Gastroesophageal sphincter (tissue), 4 donors: ENCODE data around the gene FAAP20. TPM values are rescaled to one million over a fixed set of nuclear protein-coding genes. Genes with fewer than 3 reads are reported as not detected.
A peak's percentile ranks its signal among the peaks of the same experiment; 100 is the strongest.

Experiments
- ATAC-seq: fragments of 150-250 bp; one replicate; pipeline ENCODE4 v1.9.1; 2016; ENCODE audit warnings: mild to moderate bottlenecking, moderate library complexity
- H3K27ac ChIP-seq, 4 donors: fragments of 200-600 bp; sonication (generic) in 3 of 4; 1 replicate in 3 of 4; 2 replicates in 1 of 4; pipeline ENCODE4 v1.5.1; 2016 to 2019
- H3K27me3 ChIP-seq: fragments of 200-600 bp; sonication (generic); one replicate; pipeline ENCODE4 v1.5.1; 2019
- H3K36me3 ChIP-seq, 2 donors: fragments of 200-600 bp; sonication (generic); one replicate each; pipeline ENCODE4 v1.5.1; 2019; ENCODE audit warnings: control low read depth in 1 of 2
- H3K4me1 ChIP-seq, 3 donors: fragments of 200-600 bp; sonication (generic); 1 replicate in 2 of 3; 2 replicates in 1 of 3; pipeline ENCODE4 v1.5.1; 2016 to 2019; ENCODE audit warnings: control low read depth in 2 of 3
- H3K4me3 ChIP-seq, 2 donors: fragments of 200-600 bp; sonication (generic); one replicate each; pipeline ENCODE4 v1.5.1; 2019; ENCODE audit warnings: mild to moderate bottlenecking in 1 of 2, moderate library complexity in 1 of 2
- H3K9me3 ChIP-seq, 3 donors: fragments of 200-600 bp; sonication (generic); one replicate each; pipeline ENCODE4 v1.5.1; 2017 to 2019; ENCODE audit warnings: control low read depth in 2 of 3
- EP300 ChIP-seq: sonication (generic); formaldehyde crosslinking; IDR thresholded peaks from one replicate; pipeline ENCODE4 v1.6.1; 2017; ENCODE audit warnings: antibody characterized with exemption, mild to moderate bottlenecking
- POLR2A ChIP-seq, 2 donors: fragments of 450-650 bp; IDR thresholded peaks; one replicate each; pipeline ENCODE4 v1.6.1; 2017; ENCODE audit warnings: antibody characterized with exemption in 2 of 2, mild to moderate bottlenecking in 2 of 2, moderate library complexity in 1 of 2
- POLR2AphosphoS5 ChIP-seq: sonication (generic); formaldehyde crosslinking; IDR thresholded peaks from one replicate; pipeline ENCODE4 v1.6.1; 2017; ENCODE audit warnings: antibody characterized with exemption
- WGBS, 2 donors: methylation state at CpG; one replicate each; pipeline ENCODE4 v1.1.5; 2018; ENCODE audit warnings: low coverage in 1 of 2; 5-methylcytosine and 5-hydroxymethylcytosine counted together
- total RNA-seq, 4 donors: library from RNA; depleted of rRNA; stranded (reverse); fragments of >200 nt; gene quantifications; one replicate each; pipeline ENCODE4 v1.1.0, GENCODE V29; 2016
- TF ChIP-seq, protein P1 (sequence below), 4 experiments: fragments of 200-600 bp in 2 of 4; fragments of 450-650 bp in 2 of 4; sonication (generic) in 1 of 4; IDR thresholded peaks; one replicate each; pipeline ENCODE4 v1.5.1; 2017 to 2019; ENCODE audit warnings: antibody characterized with exemption in 4 of 4, mild to moderate bottlenecking in 2 of 4, moderate library complexity in 2 of 4

FAAP20 gene
- total RNA-seq, 4 donors from 2014 or later = 25.8 to 51.1 (median 43.3) TPM

DNA sequence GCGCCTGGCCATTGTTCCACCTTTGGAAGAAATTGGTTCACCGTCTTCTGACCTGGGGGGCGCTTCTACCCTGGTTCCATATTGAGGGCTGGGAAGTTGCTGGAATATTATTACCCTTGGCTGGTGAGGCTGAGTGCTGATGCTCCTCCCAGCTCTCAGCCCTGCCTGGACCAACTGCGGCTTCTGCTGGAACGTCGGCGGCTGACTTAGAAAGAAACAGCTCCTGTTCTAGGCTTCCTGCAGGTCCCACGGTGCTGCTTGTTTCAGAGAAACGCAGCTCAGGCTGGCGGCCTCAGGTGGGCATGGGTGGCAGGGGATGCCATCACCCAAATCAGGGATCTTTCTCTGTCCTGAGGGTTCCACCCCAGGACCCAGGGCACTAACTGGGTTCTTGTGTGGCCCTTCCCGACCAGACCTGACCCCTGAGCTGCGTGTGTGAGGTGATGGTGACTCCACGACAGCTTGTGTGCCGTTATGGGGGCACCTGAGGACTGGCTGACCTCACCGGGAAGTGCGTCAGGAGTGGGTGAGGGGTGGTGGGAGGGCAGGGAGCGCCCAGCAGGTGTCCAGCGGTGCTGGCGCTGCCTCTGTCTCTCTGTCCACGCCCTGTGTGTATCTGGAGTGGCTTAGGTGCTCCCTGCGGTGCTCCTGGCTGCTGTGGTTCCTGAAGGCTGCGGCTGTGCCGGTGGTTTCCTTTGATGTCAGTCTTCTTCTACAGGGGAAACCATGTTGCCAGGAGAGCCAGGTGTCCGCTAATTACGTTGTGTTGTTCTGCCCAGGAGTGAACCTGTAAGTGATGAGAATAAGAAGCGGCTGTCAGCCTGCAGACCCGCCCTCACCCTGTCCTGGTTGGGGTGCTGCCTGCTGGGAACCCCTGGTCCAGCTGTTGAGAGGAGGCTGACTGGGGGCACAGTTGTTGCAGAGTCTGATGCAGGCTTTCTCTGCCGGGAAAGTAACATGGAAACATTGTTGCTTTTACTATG is 42.4 kb upstream of the FAAP20 start:
- H3K36me3 ChIP-seq = peaks cover 0 to 9% of the 10 kb centered on the region in 2 donors
- no peaks in the 10 kb centered on the region for H3K9me3 ChIP-seq
- H3K27me3 ChIP-seq = no peaks in the 10 kb centered on the region
- peak overlapping the region in 1 of 2 donors; percentile 27 for H3K4me3 ChIP-seq
- H3K27ac ChIP-seq = peak overlapping the region in 3 of 4 donors; percentile 87 to 93 (median 93)
- WGBS, 2 donors = 20 to 46% methylated on average over 3 to 10 of the region's 28 CpGs
- TF ChIP-seq POLR2AphosphoS5 (no peak), EP300 (no peak), POLR2A (IDR thresholded peaks at IDR 0.05) (no peak)
- TF ChIP-seq, protein P1, sequence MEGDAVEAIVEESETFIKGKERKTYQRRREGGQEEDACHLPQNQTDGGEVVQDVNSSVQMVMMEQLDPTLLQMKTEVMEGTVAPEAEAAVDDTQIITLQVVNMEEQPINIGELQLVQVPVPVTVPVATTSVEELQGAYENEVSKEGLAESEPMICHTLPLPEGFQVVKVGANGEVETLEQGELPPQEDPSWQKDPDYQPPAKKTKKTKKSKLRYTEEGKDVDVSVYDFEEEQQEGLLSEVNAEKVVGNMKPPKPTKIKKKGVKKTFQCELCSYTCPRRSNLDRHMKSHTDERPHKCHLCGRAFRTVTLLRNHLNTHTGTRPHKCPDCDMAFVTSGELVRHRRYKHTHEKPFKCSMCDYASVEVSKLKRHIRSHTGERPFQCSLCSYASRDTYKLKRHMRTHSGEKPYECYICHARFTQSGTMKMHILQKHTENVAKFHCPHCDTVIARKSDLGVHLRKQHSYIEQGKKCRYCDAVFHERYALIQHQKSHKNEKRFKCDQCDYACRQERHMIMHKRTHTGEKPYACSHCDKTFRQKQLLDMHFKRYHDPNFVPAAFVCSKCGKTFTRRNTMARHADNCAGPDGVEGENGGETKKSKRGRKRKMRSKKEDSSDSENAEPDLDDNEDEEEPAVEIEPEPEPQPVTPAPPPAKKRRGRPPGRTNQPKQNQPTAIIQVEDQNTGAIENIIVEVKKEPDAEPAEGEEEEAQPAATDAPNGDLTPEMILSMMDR (IDR thresholded peaks at IDR 0.05) = no peak
- no peak for ATAC-seq
- peaks cover 15 to 100% (median 88%) of the 10 kb centered on the region in 3 donors for H3K4me1 ChIP-seq

DNA sequence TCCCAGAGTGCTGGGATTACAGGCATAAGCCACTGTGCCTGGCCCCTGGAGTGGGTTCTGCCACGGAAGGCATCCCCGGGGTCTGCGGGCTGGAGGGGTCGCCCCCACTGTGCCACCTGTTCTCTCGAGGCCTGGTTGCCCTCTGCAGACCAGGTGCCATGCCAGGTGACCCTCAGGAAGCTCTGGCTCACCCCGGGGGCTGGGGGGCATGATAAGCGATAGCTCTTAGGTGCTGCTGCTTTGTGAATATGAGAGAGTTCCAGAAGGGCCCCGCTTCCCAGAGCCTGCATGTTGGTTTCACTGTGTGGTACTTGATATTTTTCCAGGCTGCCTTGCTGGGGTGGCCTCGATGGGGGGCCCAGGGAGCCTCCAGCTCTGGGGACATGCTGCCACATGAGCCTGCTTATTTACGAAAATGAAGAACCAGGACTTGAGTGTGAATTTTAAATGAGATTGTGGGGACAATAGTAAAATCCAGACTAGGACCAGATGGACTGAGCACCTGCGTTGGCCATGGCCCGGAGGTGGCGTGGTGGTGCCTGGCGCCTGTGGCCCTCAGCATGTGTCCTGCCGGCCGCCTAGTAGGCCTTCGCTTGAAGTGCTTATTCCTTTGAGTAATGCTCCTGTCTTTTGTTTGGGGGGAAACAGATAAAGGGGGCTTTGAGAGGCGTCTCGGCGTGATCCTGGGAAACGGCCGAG is 40.9 kb upstream of the FAAP20 start:
- H3K4me3 ChIP-seq = peak overlapping the region in 1 of 2 donors; percentile 83
- TF ChIP-seq, protein P1 (IDR thresholded peaks at IDR 0.05) = no peak
- no peak for TF ChIP-seq POLR2A (IDR thresholded peaks at IDR 0.05)
- TF ChIP-seq POLR2AphosphoS5 = no peak
- TF ChIP-seq EP300 = no peak
- peaks cover 15 to 100% (median 80%) of the 10 kb centered on the region in 3 donors for H3K4me1 ChIP-seq
- no peaks in the 10 kb centered on the region for H3K9me3 ChIP-seq
- H3K27me3 ChIP-seq = no peaks in the 10 kb centered on the region
- H3K27ac ChIP-seq = peak overlapping the region; percentile 67 to 93 (median 90)
- H3K36me3 ChIP-seq = no peaks in the 10 kb centered on the region
- WGBS, 2 donors = 75 to 100% methylated on average over 1 to 6 of the region's 22 CpGs
- no peak for ATAC-seq

DNA sequence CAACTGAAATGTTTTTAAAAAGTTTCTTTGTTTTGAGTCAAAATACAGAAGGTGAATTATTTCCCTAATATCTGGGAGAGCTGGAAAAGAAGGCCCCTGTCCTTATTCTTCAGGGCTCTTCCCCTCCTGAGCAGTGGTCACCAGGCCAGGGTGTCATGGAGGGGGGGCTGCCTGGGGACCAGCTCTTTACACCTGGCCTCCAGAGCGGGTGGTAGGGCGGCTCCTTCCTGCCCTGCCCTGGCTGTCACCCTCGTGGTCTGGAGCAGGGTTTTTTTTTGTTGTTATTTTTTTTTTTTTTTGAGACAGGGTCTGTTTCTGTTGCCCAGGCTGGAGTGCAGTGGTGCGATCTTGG is 40.2 kb upstream of the FAAP20 start:
- 24 to 50% methylated on average over 2 to 4 of the region's 4 CpGs for WGBS, 2 donors
- Histone ChIP-seq H3K36me3 (no peaks in the 10 kb centered on the region), H3K4me1 (peaks cover 13 to 100% (median 73%) of the 10 kb centered on the region in 3 donors), H3K4me3 (peak overlapping the region in 1 of 2 donors; percentile 83), H3K9me3 (no peaks in the 10 kb centered on the region), H3K27ac (peak overlapping the region; percentile 67 to 93 (median 90)), H3K27me3 (no peaks in the 10 kb centered on the region)
- no peak for TF ChIP-seq POLR2AphosphoS5
- TF ChIP-seq, protein P1 (IDR thresholded peaks at IDR 0.05) = no peak
- TF ChIP-seq EP300 = no peak
- TF ChIP-seq POLR2A (IDR thresholded peaks at IDR 0.05) = no peak
- ATAC-seq = peak; percentile 15

DNA sequence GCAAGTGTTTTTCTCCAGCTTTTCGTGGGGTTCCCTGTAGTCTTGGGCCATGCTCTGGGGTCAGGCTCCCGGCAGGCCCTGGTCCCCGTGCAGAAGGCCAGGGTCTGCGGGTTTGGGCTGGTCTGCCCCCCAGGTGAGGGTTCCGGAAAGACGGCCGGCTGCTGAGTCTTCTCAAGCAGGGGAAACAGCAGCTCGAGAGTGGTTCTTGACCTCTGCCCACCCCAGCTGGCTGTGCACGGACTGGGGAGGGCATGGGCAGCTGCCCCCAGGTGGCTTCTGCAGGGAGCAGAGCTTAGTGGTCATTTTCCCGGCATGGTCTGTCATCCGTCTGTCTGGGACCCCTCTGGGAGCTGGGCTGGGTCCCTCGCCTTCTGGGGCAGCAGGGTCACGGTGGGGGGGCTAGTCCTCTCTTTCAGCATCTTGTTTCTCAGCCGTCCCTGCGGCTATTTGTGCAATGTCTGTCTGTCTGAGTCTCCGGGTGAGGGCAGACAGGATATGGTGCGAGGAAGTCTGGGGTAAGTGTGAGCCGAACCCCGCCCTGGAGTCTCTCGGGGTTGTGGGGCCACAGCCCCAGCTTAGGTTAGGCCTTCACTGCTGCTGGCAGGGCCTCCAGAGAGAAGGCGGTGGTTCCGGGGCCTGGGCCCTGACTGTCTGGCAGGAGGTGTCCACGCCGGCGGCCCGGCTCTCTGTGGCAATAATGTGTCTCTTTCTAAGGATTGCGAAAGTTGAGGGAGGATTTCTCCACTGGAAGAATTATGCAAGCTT is 39.6 kb upstream of the FAAP20 start:
- Histone ChIP-seq H3K27ac (peak overlapping the region; percentile 67 to 93 (median 90)), H3K4me3 (peak overlapping the region; percentile 20 to 83), H3K27me3 (no peaks in the 10 kb centered on the region), H3K4me1 (peaks cover 10 to 99% (median 67%) of the 10 kb centered on the region in 3 donors), H3K9me3 (no peaks in the 10 kb centered on the region), H3K36me3 (no peaks in the 10 kb centered on the region)
- WGBS, 2 donors = 2% methylated on average over 6 to 7 of the region's 27 CpGs
- ATAC-seq = peak; percentile 85
- TF ChIP-seq, protein P1 (IDR thresholded peaks at IDR 0.05) = peak in 1 of 4 experiments; percentile 8
- TF ChIP-seq POLR2AphosphoS5 (peak; percentile 94), POLR2A (IDR thresholded peaks at IDR 0.05) (peak in 1 of 2 donors; percentile 21), EP300 (no peak)
